GM03348 (cell line): ENCODE results near the gene TEX13A.

Source experiments
- DNase-seq: peaks from one replicate; pipeline ENCODE4 v3.0.0; 2012; ENCODE audit warnings: low spot score

TEX13A gene

DNA sequence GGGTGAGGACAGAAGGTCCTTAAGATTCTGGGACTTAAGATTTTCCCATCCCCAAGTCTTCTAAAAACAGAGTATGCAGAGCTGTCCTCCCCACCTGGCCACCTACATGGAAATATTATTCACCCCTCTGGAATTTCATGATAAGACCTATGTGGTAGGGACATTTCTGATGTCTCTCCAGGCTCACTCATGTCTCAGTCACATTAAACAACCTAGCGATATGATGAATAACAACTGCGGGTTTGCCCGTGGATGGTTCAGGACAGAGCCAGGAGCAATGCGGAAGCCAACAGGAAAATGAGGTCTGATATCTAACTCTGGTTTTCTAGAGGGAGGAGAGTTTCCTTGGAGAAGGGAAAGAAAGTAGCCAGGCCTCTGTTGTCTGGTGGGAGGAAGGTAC lies 47.4 kb downstream of the TEX13A start:
- DNase-seq: no peak
